H1 (cell line): ENCODE data around the gene CUX1. TPM values are rescaled to one million over a fixed set of nuclear protein-coding genes. Genes with fewer than 3 reads are reported as not detected.

Source experiments
- CTCF ChIA-PET: fragments of 300-600 bp; sonication (Branson Sonifier 250); formaldehyde crosslinking; loops from one replicate; lab custom pipeline; 2021; ENCODE audit not compliant: partially characterized antibody; lab: Charles Lee
- POLR2A ChIA-PET: fragments of 300-600 bp; sonication (Branson Sonifier 250); formaldehyde crosslinking; loops from one replicate; lab custom pipeline; 2021; ENCODE audit warnings: inconsistent platforms; ENCODE audit not compliant: partially characterized antibody; lab: Charles Lee
- DNase-seq, 2 experiments: peaks; one replicate each; pipeline versions ENCODE4 v3.0.0 to v3.0.0-alpha.2; 2010 to 2022; ENCODE audit warnings: low spot score in 2 of 2, low read depth in 1 of 2, mixed read lengths in 1 of 2
- FAIRE-seq: peaks from 2 replicates; lab custom pipeline; 2011; peaks lifted over from hg19 to GRCh38; lab: Jason Lieb, UNC
- H2AFZ ChIP-seq: 2 replicates; pipeline ENCODE4 v1.8.1; 2012; ENCODE audit warnings: low read length, inconsistent platforms
- H2AK5ac ChIP-seq: 2 replicates; pipeline ENCODE4 v1.6.1; 2013; ENCODE audit warnings: low read depth, low read length
- H2BK120ac ChIP-seq: replicated peaks from 2 replicates; pipeline ENCODE3; 2013; ENCODE audit warnings: low read depth, low read length, inconsistent platforms
- H2BK12ac ChIP-seq: 2 replicates; pipeline ENCODE4 v1.6.1; 2013; ENCODE audit warnings: low read depth, low read length
- H2BK15ac ChIP-seq: 2 replicates; pipeline ENCODE4 v1.6.1; 2013; ENCODE audit warnings: low read length
- H2BK20ac ChIP-seq: 2 replicates; pipeline ENCODE4 v1.6.1; 2013; ENCODE audit warnings: low read length
- H2BK5ac ChIP-seq: 2 replicates; pipeline ENCODE4 v1.6.1; 2013; ENCODE audit warnings: low read depth, low read length
- H3K14ac ChIP-seq: 2 replicates; pipeline ENCODE4 v1.6.1; 2013; ENCODE audit warnings: inconsistent platforms; ENCODE audit not compliant: insufficient read length
- H3K18ac ChIP-seq: 2 replicates; pipeline ENCODE4 v1.6.1; 2013; ENCODE audit warnings: low read length; ENCODE audit errors: extremely low read depth
- H3K23ac ChIP-seq: 2 replicates; pipeline ENCODE4 v1.6.1; 2013; ENCODE audit warnings: inconsistent platforms; ENCODE audit not compliant: insufficient read length
- H3K23me2 ChIP-seq: 2 replicates; pipeline ENCODE4 v1.6.1; 2013; ENCODE audit warnings: low read depth, low read length
- H3K27ac ChIP-seq: 2 replicates; pipeline ENCODE4 v1.6.1; 2011; ENCODE audit warnings: low read depth, low read length, inconsistent platforms
- H3K27me3 ChIP-seq, 4 experiments: replicated peaks in 1 of 4; 1 replicate in 1 of 4; 2 replicates in 3 of 4; pipeline versions ENCODE4 v1.6.1 to v1.8.1; 2011 to 2013; ENCODE audit warnings: low read length in 3 of 4, mild to moderate bottlenecking in 3 of 4, inconsistent platforms in 2 of 4, mixed read lengths in 2 of 4, moderate library complexity in 1 of 4; ENCODE audit not compliant: control insufficient read depth in 3 of 4, insufficient read depth in 3 of 4; ENCODE audit errors: extremely low read depth in 1 of 4
- H3K36me3 ChIP-seq, 4 experiments: 2 replicates each; pipeline versions ENCODE4 v1.6.1 to v1.8.1; 2011 to 2013; ENCODE audit warnings: mild to moderate bottlenecking in 4 of 4, low read length in 3 of 4, moderate library complexity in 2 of 4, control low read depth in 1 of 4, inconsistent platforms in 1 of 4; ENCODE audit not compliant: insufficient read depth in 4 of 4, control insufficient read depth in 2 of 4
- H3K4ac ChIP-seq: replicated peaks from 2 replicates; pipeline ENCODE3; 2013; ENCODE audit warnings: low read length, low read depth, mixed read lengths, inconsistent platforms; ENCODE audit not compliant: insufficient read length
- H3K4me1 ChIP-seq, 4 experiments: replicated peaks in 1 of 4; 1 replicate in 1 of 4; 2 replicates in 3 of 4; pipeline versions ENCODE4 v1.6.1 to v1.8.1; 2011 to 2013; ENCODE audit warnings: low read length in 3 of 4, inconsistent platforms in 2 of 4, mixed read lengths in 1 of 4; ENCODE audit not compliant: insufficient read depth in 4 of 4, control insufficient read depth in 3 of 4
- H3K4me2 ChIP-seq, 2 experiments: 2 replicates each; pipeline versions ENCODE4 v1.6.1 to v1.8.1; 2011 to 2013; ENCODE audit warnings: low read depth in 2 of 2, low read length in 2 of 2, control low read depth in 1 of 2, inconsistent platforms in 1 of 2, mild to moderate bottlenecking in 1 of 2; ENCODE audit not compliant: insufficient read depth in 1 of 2
- H3K4me3 ChIP-seq, 4 experiments: fragments of 200-600, 300-600 bp in 1 of 4; sonication (generic), shearing (Covaris generic), sonication (Bioruptor Twin) in 1 of 4; 2 replicates each; pipeline versions ENCODE4 v1.5.1 to v1.8.1; 2011 to 2016; ENCODE audit warnings: low read length in 4 of 4, low read depth in 3 of 4, control low read depth in 2 of 4, inconsistent platforms in 2 of 4, mild to moderate bottlenecking in 2 of 4, mixed read lengths in 1 of 4, moderate library complexity in 1 of 4; ENCODE audit not compliant: insufficient read depth in 2 of 4; ENCODE audit errors: extremely low read depth in 1 of 4
- H3K56ac ChIP-seq: replicated peaks from 2 replicates; pipeline ENCODE3; 2013; ENCODE audit warnings: low read depth, mild to moderate bottlenecking, mixed read lengths, low read length, inconsistent platforms; ENCODE audit not compliant: insufficient read length
- H3K79me1 ChIP-seq: 2 replicates; pipeline ENCODE4 v1.6.1; 2013; ENCODE audit warnings: low read depth, low read length, control low read depth
- H3K79me2 ChIP-seq, 2 experiments: 2 replicates each; pipeline versions ENCODE4 v1.6.1 to v1.8.1; 2012 to 2013; ENCODE audit warnings: low read length in 2 of 2, mild to moderate bottlenecking in 2 of 2, inconsistent platforms in 1 of 2; ENCODE audit not compliant: insufficient read depth in 2 of 2, control insufficient read depth in 1 of 2
- H3K9ac ChIP-seq, 4 experiments: replicated peaks in 1 of 4; 1 replicate in 1 of 4; 2 replicates in 3 of 4; pipeline versions ENCODE4 v1.6.1 to v1.8.1; 2011 to 2013; ENCODE audit warnings: low read depth in 3 of 4, low read length in 3 of 4, control low read depth in 2 of 4, mild to moderate bottlenecking in 2 of 4, moderate library complexity in 2 of 4, inconsistent platforms in 1 of 4; ENCODE audit errors: extremely low read depth in 1 of 4
- H3K9me3 ChIP-seq, 2 experiments: 2 replicates each; pipeline versions ENCODE4 v1.6.1 to v1.8.1; 2012 to 2013; ENCODE audit warnings: mild to moderate bottlenecking in 2 of 2, moderate library complexity in 2 of 2, control low read depth in 1 of 2, inconsistent platforms in 1 of 2, low read depth in 1 of 2, low read length in 1 of 2, mixed read lengths in 1 of 2; ENCODE audit not compliant: insufficient read depth in 2 of 2
- H4K20me1 ChIP-seq, 2 experiments: replicated peaks in 1 of 2; 2 replicates each; pipeline versions ENCODE3 to v1.8.1; 2011 to 2013; ENCODE audit warnings: inconsistent platforms in 2 of 2, low read length in 2 of 2, mild to moderate bottlenecking in 1 of 2; ENCODE audit not compliant: insufficient read depth in 2 of 2, control insufficient read depth in 1 of 2
- H4K5ac ChIP-seq: 2 replicates; pipeline ENCODE4 v1.6.1; 2013; ENCODE audit warnings: low read length, low read depth, mixed read lengths, inconsistent platforms; ENCODE audit not compliant: insufficient read length
- H4K8ac ChIP-seq: 2 replicates; pipeline ENCODE4 v1.8.0; 2013; ENCODE audit warnings: mild to moderate bottlenecking, moderate library complexity, low read length, inconsistent platforms; ENCODE audit not compliant: insufficient read depth; ENCODE audit errors: extremely low read depth
- H4K91ac ChIP-seq: replicated peaks from 2 replicates; pipeline ENCODE3; 2013; ENCODE audit warnings: low read length, mixed read lengths, inconsistent platforms; ENCODE audit not compliant: insufficient read length
- CEBPB ChIP-seq: IDR thresholded peaks from 2 replicates; pipeline ENCODE4 v1.6.1; 2012; ENCODE audit warnings: low read depth, low read length
- JUND ChIP-seq: IDR thresholded peaks from 2 replicates; pipeline ENCODE4 v1.6.1; 2011; ENCODE audit warnings: mild to moderate bottlenecking, improper control_type of control experiment, low read length
- KDM1A ChIP-seq: fragments of 200-600, 300-600 bp; sonication (generic); IDR thresholded peaks from 2 replicates; pipeline ENCODE4 v1.7.1; 2016; ENCODE audit warnings: mild to moderate bottlenecking, low read length, borderline replicate concordance
- SP2 ChIP-seq: IDR thresholded peaks from 2 replicates; pipeline ENCODE4 v1.6.1; 2012; ENCODE audit warnings: mild to moderate bottlenecking, low read length, inconsistent platforms
- WGBS, 2 experiments: shearing (Covaris generic) in 1 of 2; methylation state at CpG; one replicate each; pipeline versions ENCODE4 v1.1.6 to v1.1.7; 2013 to 2015; ENCODE audit warnings: low lambda C conversion rate in 2 of 2, mixed read lengths in 2 of 2, inconsistent platforms in 1 of 2, low coverage in 1 of 2, missing lambda C conversion rate in 1 of 2; ENCODE audit not compliant: insufficient replicate concordance in 2 of 2, insufficient coverage in 1 of 2, insufficient read length in 1 of 2; ENCODE audit errors: extremely low coverage in 1 of 2, missing lambda C conversion rate in 1 of 2; 5-methylcytosine and 5-hydroxymethylcytosine counted together
- polyA plus RNA-seq, 7 experiments: library from polyadenylated mRNA; depleted of rRNA in 3 of 7; stranded (reverse) in 5 of 7; unstranded in 2 of 7; fragments of >200 nt in 5 of 7; fragments of 200-250 nt in 2 of 7; gene quantifications; 1 replicate in 5 of 7; 2 replicates in 1 of 7; 4 replicates in 1 of 7; pipeline versions ENCODE4 v1.2.1 to v1.2.3, GENCODE V29; 2011 to 2013; ENCODE audit warnings: missing spikeins in 2 of 7, mixed read lengths in 2 of 7
- total RNA-seq: library from RNA; stranded (reverse); fragmentation: NEBNext Ultra II Directional; extraction: Animal tissue kit (Norgen Biotek cat#: 25700); gene quantifications from 2 replicates; pipeline ENCODE4 v1.2.1, GENCODE V29; 2021
- TF ChIP-seq, protein P1 (sequence below): IDR thresholded peaks from 2 replicates; pipeline ENCODE4 v1.6.1; 2011; ENCODE audit warnings: low read length, improper control_type of control experiment

The CUX1 gene
- total and polyA plus RNA-seq, 2 of the 8 experiments (the other 6 are each of a cell fraction or from before 2014, with no cell fraction given) = 21.6 to 65.9 TPM

- H3K27ac ChIP-seq = no peak overlapping the region
- no peak overlapping the region for H2BK5ac ChIP-seq
- no peak overlapping the region for H3K56ac ChIP-seq
- H4K91ac ChIP-seq = no peak overlapping the region
- H3K14ac ChIP-seq = no peak overlapping the region
- H2BK20ac ChIP-seq = no peak overlapping the region
- WGBS, 2 experiments = 98% methylated on average over 6 of the region's 6 CpGs; no CpG with 5 or more reads in 1 of the 2 experiments
- H3K79me2 ChIP-seq = peaks cover 0 to 89% of the 10 kb centered on the region in 2 experiments; a peak in 2 of 4 replicates
- no peak overlapping the region for H2BK15ac ChIP-seq
- TF ChIP-seq CEBPB (peak; percentile 74; the same call in 1 of the 2 replicates), JUND (no peak), SP2 (no peak), KDM1A (peak; percentile 86)
- TF ChIP-seq, protein P1, sequence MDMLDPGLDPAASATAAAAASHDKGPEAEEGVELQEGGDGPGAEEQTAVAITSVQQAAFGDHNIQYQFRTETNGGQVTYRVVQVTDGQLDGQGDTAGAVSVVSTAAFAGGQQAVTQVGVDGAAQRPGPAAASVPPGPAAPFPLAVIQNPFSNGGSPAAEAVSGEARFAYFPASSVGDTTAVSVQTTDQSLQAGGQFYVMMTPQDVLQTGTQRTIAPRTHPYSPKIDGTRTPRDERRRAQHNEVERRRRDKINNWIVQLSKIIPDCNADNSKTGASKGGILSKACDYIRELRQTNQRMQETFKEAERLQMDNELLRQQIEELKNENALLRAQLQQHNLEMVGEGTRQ = no peak
- H3K9me3 ChIP-seq = peaks cover 0 to 4% of the 10 kb centered on the region in 2 experiments; a peak in 1 of 4 replicates
- no peak overlapping the region for H3K23ac ChIP-seq
- no peak overlapping the region for H4K8ac ChIP-seq
- H2BK12ac ChIP-seq = no peak overlapping the region
- DNase-seq (no peak), FAIRE-seq (no peak)
- no peak overlapping the region for H3K9ac ChIP-seq
- H2AK5ac ChIP-seq = no peak overlapping the region
- H3K18ac ChIP-seq = no peak overlapping the region
- H3K4me1 ChIP-seq = peaks cover 0 to 10% (median 7%) of the 10 kb centered on the region in 4 experiments; a peak in 5 of 7 replicates
- H4K20me1 ChIP-seq = peaks cover 7% of the 10 kb centered on the region in 2 experiments
- no peak overlapping the region for H3K4me2 ChIP-seq
- H3K4me3 ChIP-seq = no peak overlapping the region
- H4K5ac ChIP-seq = no peak overlapping the region
- H3K4ac ChIP-seq = no peak overlapping the region
- H3K79me1 ChIP-seq = peaks cover 15% of the 10 kb centered on the region
- no peak overlapping the region for H2AFZ ChIP-seq
- H3K36me3 ChIP-seq = no peaks in the 10 kb centered on the region
- no peaks in the 10 kb centered on the region for H3K27me3 ChIP-seq
- H2BK120ac ChIP-seq = no peak overlapping the region
- CTCF ChIA-PET = interaction anchor here (0.9 kb wide), 1 partner anchor 26 kb away, joined by 3 read pairs; no protein-coding TSS in a partner anchor
- H3K23me2 ChIP-seq = no peaks in the 10 kb centered on the region
- POLR2A ChIA-PET = interaction anchor here (0.9 to 1.3 kb wide), 2 partner anchors 8 to 21 kb away, joined by 3 to 4 read pairs; no protein-coding TSS in a partner anchor
These were observed 110.0 kb downstream of the CUX1 start for GRCh38 chr7:101927389-101927788.
